PC-3 (cell line): ENCODE results near the gene NAV2. TPM values are rescaled to one million over a fixed set of nuclear protein-coding genes. Genes with fewer than 3 reads are reported as not detected.

Experiments
- ATAC-seq: fragments of 200-7000 bp; cut with Tn5 transposase; 2 replicates; pipeline ENCODE4 v1.9.1; 2020; ENCODE audit warnings: mild to moderate bottlenecking, moderate library complexity
- BruUV-seq: library from RNA; stranded (reverse); fragments of 400-500 nt; replicated peaks from 2 replicates; lab custom pipeline; 2021; lab: Mats Ljungman, UMichigan
- CTCF ChIA-PET: fragments of 300-600 bp; sonication (Branson Sonifier 250); formaldehyde crosslinking; loops from one replicate; lab custom pipeline; 2022; ENCODE audit warnings: antibody characterized with exemption; lab: Charles Lee
- POLR2A ChIA-PET: fragments of 300-600 bp; sonication (Branson Sonifier 250); formaldehyde crosslinking; loops from one replicate; lab custom pipeline; 2022; ENCODE audit warnings: antibody characterized with exemption; ENCODE audit not compliant: unreplicated experiment; lab: Charles Lee
- DNase-seq: peaks from one replicate; pipeline ENCODE4 v3.0.0-alpha.2; 2015
- H2AFZ ChIP-seq: fragments of 300-600 bp; sonication (generic); 2 replicates; pipeline ENCODE4 v1.6.0; 2016; ENCODE audit warnings: antibody characterized with exemption, low read length
- H3F3A ChIP-seq: fragments of 300-600 bp; sonication (generic); one replicate; pipeline ENCODE4 v1.6.0; 2017; ENCODE audit warnings: antibody characterized with exemption, low read length, control low read depth, mild to moderate bottlenecking; ENCODE audit not compliant: unreplicated experiment
- H3K27ac ChIP-seq: fragments of 300-600 bp; sonication (generic); 2 replicates; pipeline ENCODE4 v1.5.1; 2016; ENCODE audit warnings: mild to moderate bottlenecking, low read length
- H3K27me3 ChIP-seq: fragments of 300-600 bp; sonication (generic); 2 replicates; pipeline ENCODE4 v1.6.1; 2016; ENCODE audit warnings: low read length, mixed read lengths
- H3K36me3 ChIP-seq: fragments of 300-600 bp; sonication (generic); 2 replicates; pipeline ENCODE4 v1.6.1; 2016; ENCODE audit warnings: low read depth, mixed run types, low read length, mixed read lengths
- H3K4me1 ChIP-seq: fragments of 300-600 bp; sonication (generic); 2 replicates; pipeline ENCODE4 v1.5.1; 2016; ENCODE audit warnings: low read length; ENCODE audit not compliant: insufficient read depth
- H3K4me2 ChIP-seq: fragments of 300-600 bp; sonication (generic); 2 replicates; pipeline ENCODE4 v1.6.0; 2016; ENCODE audit warnings: low read length
- H3K4me3 ChIP-seq: fragments of 300-600 bp; sonication (generic); 2 replicates; pipeline ENCODE4 v1.5.1; 2016; ENCODE audit warnings: mild to moderate bottlenecking, low read length, mixed read lengths
- H3K79me2 ChIP-seq: fragments of 300-600 bp; sonication (generic); 2 replicates; pipeline ENCODE4 v1.6.1; 2017; ENCODE audit warnings: low read length, mixed read lengths
- H3K9ac ChIP-seq: fragments of 300-600 bp; sonication (generic); 2 replicates; pipeline ENCODE4 v1.6.0; 2016; ENCODE audit warnings: mild to moderate bottlenecking, low read length
- H3K9me2 ChIP-seq: fragments of 300-600 bp; sonication (generic); replicated peaks from 2 replicates; pipeline ENCODE4 v1.6.1; 2016; ENCODE audit warnings: mixed run types, low read length, mixed read lengths
- H3K9me3 ChIP-seq: fragments of 300-600 bp; sonication (generic); 2 replicates; pipeline ENCODE4 v1.6.1; 2016; ENCODE audit warnings: low read length, mixed read lengths
- H4K20me1 ChIP-seq: fragments of 300-600 bp; sonication (generic); 2 replicates; pipeline ENCODE4 v1.6.1; 2016; ENCODE audit warnings: low read length, mixed read lengths
- EZH2 ChIP-seq: fragments of 300-600 bp; sonication (generic); IDR thresholded peaks from one replicate; pipeline ENCODE4 v1.6.1; 2017; ENCODE audit warnings: antibody characterized with exemption, mild to moderate bottlenecking, low read length; ENCODE audit not compliant: unreplicated experiment
- EZH2phosphoT487 ChIP-seq: fragments of 300-600 bp; sonication (generic); IDR thresholded peaks from 2 replicates; pipeline ENCODE4 v1.6.1; 2018; ENCODE audit warnings: mild to moderate bottlenecking, antibody characterized with exemption, low read length, borderline replicate concordance
- intact Hi-C: fragments of 100-400 bp; cut with micrococcal nuclease; formaldehyde crosslinking; loops from 2 replicates; pipeline ENCODE4 v1.9.0; 2023
- total RNA-seq: library from RNA; depleted of rRNA; stranded (reverse); fragments of >200 nt; gene quantifications from 2 replicates; pipeline ENCODE4 v1.2.3, GENCODE V29; 2014
- TF ChIP-seq, protein P1 (sequence below): fragments of 300-600 bp; sonication (generic); conservative IDR thresholded peaks from 2 replicates; pipeline ENCODE4 v1.5.1; 2017; ENCODE audit warnings: antibody characterized with exemption, low read depth, mild to moderate bottlenecking, low read length

Gene NAV2
- total RNA-seq, 1 experiment from 2014 or later = 10.4 TPM

DNA sequence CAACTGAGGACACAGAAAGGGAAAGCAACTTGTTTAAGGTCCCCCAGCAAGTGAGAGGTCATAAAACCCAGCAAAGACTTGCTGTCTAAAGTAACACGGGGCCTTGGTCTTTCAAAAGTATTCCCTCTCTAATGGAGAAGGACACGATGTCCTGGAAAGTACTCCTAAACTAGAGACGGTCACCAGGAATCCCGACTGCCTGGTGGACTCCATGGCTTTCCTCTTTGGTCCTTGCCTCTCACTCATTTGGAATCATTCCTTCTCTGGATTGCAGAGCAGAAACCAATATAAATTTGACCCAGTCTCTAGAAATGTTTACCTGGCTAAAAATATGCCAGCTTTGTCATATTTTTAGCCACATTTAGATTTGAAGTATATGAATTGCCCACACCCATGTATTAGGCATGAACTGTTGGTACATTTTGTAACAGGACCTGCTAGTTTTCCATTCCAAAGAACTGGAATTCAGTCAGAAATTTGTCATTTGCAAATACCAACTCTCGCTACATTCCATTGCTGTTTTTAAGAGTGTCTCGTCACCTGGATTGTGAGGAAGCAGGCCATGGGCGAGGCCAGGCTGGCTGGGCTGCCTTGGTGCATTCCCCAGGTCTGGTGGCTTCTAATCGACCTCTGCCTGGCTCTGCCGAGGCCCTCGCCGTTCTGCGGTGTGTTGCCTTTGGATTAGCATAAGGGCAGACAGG is 12.9 kb downstream of the NAV2 start:
- ChIA-PET CTCF (no interaction called here), POLR2A (no interaction called here)
- H3K4me3 ChIP-seq = peak overlapping the region; percentile 20; the same call in 1 of the 2 replicates
- H3K27ac ChIP-seq = peak overlapping the region; percentile 73
- H3K9ac ChIP-seq = peak overlapping the region; percentile 34; the same call in 1 of the 2 replicates
- no TSS peak for BruUV-seq
- no peak for TF ChIP-seq EZH2phosphoT487
- TF ChIP-seq, protein P1, sequence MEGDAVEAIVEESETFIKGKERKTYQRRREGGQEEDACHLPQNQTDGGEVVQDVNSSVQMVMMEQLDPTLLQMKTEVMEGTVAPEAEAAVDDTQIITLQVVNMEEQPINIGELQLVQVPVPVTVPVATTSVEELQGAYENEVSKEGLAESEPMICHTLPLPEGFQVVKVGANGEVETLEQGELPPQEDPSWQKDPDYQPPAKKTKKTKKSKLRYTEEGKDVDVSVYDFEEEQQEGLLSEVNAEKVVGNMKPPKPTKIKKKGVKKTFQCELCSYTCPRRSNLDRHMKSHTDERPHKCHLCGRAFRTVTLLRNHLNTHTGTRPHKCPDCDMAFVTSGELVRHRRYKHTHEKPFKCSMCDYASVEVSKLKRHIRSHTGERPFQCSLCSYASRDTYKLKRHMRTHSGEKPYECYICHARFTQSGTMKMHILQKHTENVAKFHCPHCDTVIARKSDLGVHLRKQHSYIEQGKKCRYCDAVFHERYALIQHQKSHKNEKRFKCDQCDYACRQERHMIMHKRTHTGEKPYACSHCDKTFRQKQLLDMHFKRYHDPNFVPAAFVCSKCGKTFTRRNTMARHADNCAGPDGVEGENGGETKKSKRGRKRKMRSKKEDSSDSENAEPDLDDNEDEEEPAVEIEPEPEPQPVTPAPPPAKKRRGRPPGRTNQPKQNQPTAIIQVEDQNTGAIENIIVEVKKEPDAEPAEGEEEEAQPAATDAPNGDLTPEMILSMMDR = no peak
- no peak for TF ChIP-seq EZH2
- H3K27me3 ChIP-seq = no peaks in the 10 kb centered on the region
- H4K20me1 ChIP-seq = no peaks in the 10 kb centered on the region
- peaks cover 16% of the 10 kb centered on the region for H3F3A ChIP-seq
- intact Hi-C loops = loop anchor here (1.0 kb wide), 1 partner anchor 130 kb away; no protein-coding TSS in a partner anchor
- H3K4me1 ChIP-seq = peaks cover 59% of the 10 kb centered on the region
- DNase-seq (peak; percentile 91), ATAC-seq (peak; percentile 60)
- H3K36me3 ChIP-seq = peaks cover 5% of the 10 kb centered on the region; the same call in 1 of the 2 replicates
- H3K79me2 ChIP-seq = peaks cover 68% of the 10 kb centered on the region
- peak overlapping the region; percentile 21; the same call in 1 of the 2 replicates for H2AFZ ChIP-seq
- peak overlapping the region; percentile 68 for H3K4me2 ChIP-seq
- H3K9me3 ChIP-seq = no peaks in the 10 kb centered on the region
- H3K9me2 ChIP-seq = no peaks in the 10 kb centered on the region

DNA sequence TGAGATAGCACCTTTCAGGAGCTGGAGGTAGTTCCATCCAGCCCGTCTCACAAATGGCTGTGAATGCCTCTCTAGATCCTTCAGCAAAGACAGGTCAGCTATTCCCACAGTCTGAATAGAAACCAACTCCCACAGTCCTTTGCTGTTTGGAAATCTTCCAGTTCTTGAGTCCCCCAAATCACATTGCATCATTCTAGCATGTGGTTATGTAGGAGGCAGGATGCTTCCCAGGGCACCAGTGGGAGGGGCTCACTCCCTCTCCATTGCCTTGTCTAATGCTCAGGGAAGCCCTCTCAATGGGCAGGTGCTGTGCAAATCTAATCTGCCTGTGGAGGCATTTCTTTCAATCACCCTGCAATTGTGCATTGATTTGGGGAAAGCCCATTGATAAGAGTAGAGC is 14.6 kb downstream of the NAV2 start:
- intact Hi-C loops = no loop called here
- no peaks in the 10 kb centered on the region for H3K9me3 ChIP-seq
- ChIA-PET POLR2A (no interaction called here), CTCF (no interaction called here)
- peaks cover 16% of the 10 kb centered on the region for H3F3A ChIP-seq
- DNase-seq (no peak), ATAC-seq (no peak)
- no peak overlapping the region for H3K4me2 ChIP-seq
- H3K4me3 ChIP-seq = no peak overlapping the region
- H3K9ac ChIP-seq = no peak overlapping the region
- peaks cover 5% of the 10 kb centered on the region; the same call in 1 of the 2 replicates for H3K36me3 ChIP-seq
- no peak overlapping the region for H3K27ac ChIP-seq
- TF ChIP-seq EZH2phosphoT487 = no peak
- TF ChIP-seq EZH2 = no peak
- TF ChIP-seq, protein P1 = no peak
- no peaks in the 10 kb centered on the region for H3K27me3 ChIP-seq
- H3K4me1 ChIP-seq = peaks cover 44% of the 10 kb centered on the region
- H3K9me2 ChIP-seq = no peaks in the 10 kb centered on the region
- H4K20me1 ChIP-seq = no peaks in the 10 kb centered on the region
- H2AFZ ChIP-seq = no peak overlapping the region
- BruUV-seq = no TSS peak
- H3K79me2 ChIP-seq = peaks cover 64% of the 10 kb centered on the region

DNA sequence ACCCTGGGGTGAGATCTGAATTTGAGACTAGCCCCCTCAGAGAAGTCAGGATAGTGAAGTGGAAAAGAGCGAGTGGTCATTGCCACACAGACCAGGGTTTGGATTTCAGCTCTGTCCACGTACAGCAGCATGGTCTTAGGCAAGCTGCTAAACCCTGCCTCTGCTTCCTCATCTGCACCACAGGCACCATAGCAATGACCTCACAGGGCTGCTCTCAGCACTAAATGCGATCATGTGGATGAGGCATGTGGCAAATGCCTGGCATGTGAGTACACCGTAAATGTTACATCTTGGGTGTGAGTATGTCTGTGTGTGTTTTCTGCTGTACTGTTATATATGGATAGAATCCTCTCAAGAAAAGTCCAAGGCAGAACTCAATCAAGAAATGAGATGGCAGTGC is 15.8 kb downstream of the NAV2 start:
- H3F3A ChIP-seq = peaks cover 16% of the 10 kb centered on the region
- no peak overlapping the region for H3K4me3 ChIP-seq
- H3K27ac ChIP-seq = no peak overlapping the region
- H3K27me3 ChIP-seq = no peaks in the 10 kb centered on the region
- no peaks in the 10 kb centered on the region for H4K20me1 ChIP-seq
- ChIA-PET POLR2A (no interaction called here), CTCF (no interaction called here)
- no TSS peak for BruUV-seq
- ATAC-seq (no peak), DNase-seq (no peak)
- H3K9me2 ChIP-seq = no peaks in the 10 kb centered on the region
- H2AFZ ChIP-seq = no peak overlapping the region
- no peak overlapping the region for H3K9ac ChIP-seq
- peaks cover 70% of the 10 kb centered on the region for H3K79me2 ChIP-seq
- H3K4me1 ChIP-seq = peaks cover 32% of the 10 kb centered on the region
- H3K4me2 ChIP-seq = no peak overlapping the region
- peaks cover 5% of the 10 kb centered on the region; the same call in 1 of the 2 replicates for H3K36me3 ChIP-seq
- TF ChIP-seq, protein P1 = no peak
- TF ChIP-seq EZH2phosphoT487 (no peak), EZH2 (no peak)
- intact Hi-C loops = no loop called here
- H3K9me3 ChIP-seq = no peaks in the 10 kb centered on the region
